ENCODE results near the gene WDFY3.

DNA sequence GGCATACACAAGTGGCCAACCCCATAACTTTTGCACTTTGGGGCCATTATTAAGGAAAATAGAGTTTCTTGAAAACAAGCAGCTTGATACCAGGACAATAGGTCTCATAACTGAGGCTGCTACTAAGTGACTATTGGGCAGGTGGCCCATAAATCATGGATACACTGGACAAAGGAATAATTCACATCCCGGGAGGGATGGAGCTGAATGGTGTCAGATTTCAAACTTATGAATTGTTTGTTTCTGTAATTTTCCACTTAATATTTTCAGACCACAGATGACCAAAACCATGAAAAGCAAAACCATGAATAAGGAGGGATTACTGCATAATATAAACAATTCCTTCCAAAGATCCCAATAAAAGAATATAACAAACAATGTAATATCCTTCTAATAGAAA, 114.4 kb downstream of the WDFY3 start:
- TF ChIP-seq ZBTB7A (IDR thresholded peaks at IDR 0.05; ENCODE audit: low read depth), result no peak
- no peak for TF ChIP-seq YY1 (IDR thresholded peaks at IDR 0.05; ENCODE audit: low read depth)
- TF ChIP-seq, protein P1, sequence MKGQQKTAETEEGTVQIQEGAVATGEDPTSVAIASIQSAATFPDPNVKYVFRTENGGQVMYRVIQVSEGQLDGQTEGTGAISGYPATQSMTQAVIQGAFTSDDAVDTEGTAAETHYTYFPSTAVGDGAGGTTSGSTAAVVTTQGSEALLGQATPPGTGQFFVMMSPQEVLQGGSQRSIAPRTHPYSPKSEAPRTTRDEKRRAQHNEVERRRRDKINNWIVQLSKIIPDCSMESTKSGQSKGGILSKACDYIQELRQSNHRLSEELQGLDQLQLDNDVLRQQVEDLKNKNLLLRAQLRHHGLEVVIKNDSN (IDR thresholded peaks at IDR 0.05), result no peak
